Spleen (tissue), 7 donors: ENCODE measurements around the gene EN1.

Source experiments
- POLR2A ChIP-seq, 3 donors: fragments of 450-650 bp; IDR thresholded peaks; one replicate each; pipeline ENCODE4 v1.5.1; 2017; ENCODE audit warnings: antibody characterized with exemption in 3 of 3, mild to moderate bottlenecking in 1 of 3
- TF ChIP-seq, protein P1 (sequence below), 11 experiments: fragments of 200-600 bp in 7 of 11; fragments of 450-650 bp in 4 of 11; sonication (generic) in 4 of 11; IDR thresholded peaks in 8 of 11; conservative IDR thresholded peaks in 3 of 11; 1 replicate in 7 of 11; 2 replicates in 4 of 11; pipeline versions ENCODE4 v1.4.0 to v1.8.0; 2016 to 2021; ENCODE audit warnings: antibody characterized with exemption in 11 of 11, inconsistent platforms in 4 of 11, mild to moderate bottlenecking in 1 of 11
- donor health status: DM: no; HTN: no; CAD: no; lungs with moderate emphysema.
- donor health status: DM: no; HTN: no; CAD: no.
- donor health status: DM: no; HTN: no; CAD: no.

DNA sequence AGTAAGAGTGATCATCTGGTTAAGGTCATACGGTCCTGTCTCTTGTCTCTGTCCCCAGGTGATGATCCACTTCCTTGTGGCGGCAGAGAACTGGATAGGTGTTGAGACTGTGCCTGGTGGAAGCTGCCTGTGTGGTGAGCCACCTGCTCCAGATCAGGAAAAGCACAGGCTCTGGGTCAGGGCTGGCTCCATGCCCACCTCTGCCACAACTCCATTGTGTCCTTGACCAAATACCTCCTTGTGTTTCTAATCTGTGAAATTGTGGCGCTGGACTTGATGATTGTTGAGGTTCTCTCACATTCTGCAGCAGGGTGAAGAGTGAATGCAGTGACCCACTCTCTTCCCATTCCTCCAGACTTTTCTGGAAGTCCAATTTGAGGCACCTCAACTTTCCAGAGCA is 45.7 kb upstream of the EN1 start:
- TF ChIP-seq, protein P1, sequence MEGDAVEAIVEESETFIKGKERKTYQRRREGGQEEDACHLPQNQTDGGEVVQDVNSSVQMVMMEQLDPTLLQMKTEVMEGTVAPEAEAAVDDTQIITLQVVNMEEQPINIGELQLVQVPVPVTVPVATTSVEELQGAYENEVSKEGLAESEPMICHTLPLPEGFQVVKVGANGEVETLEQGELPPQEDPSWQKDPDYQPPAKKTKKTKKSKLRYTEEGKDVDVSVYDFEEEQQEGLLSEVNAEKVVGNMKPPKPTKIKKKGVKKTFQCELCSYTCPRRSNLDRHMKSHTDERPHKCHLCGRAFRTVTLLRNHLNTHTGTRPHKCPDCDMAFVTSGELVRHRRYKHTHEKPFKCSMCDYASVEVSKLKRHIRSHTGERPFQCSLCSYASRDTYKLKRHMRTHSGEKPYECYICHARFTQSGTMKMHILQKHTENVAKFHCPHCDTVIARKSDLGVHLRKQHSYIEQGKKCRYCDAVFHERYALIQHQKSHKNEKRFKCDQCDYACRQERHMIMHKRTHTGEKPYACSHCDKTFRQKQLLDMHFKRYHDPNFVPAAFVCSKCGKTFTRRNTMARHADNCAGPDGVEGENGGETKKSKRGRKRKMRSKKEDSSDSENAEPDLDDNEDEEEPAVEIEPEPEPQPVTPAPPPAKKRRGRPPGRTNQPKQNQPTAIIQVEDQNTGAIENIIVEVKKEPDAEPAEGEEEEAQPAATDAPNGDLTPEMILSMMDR (IDR thresholded peaks at IDR 0.05 in 8 of 11, conservative IDR thresholded peaks at IDR 0.05 in 3 of 11) = no peak
- no peak for TF ChIP-seq POLR2A (IDR thresholded peaks at IDR 0.05)
